ENCODE measurements around the gene SLC17A7. TPM values are rescaled to one million over a fixed set of nuclear protein-coding genes. Genes with fewer than 3 reads are reported as not detected.
A peak's percentile ranks its signal among the peaks of the same experiment; 100 is the strongest.

Gene SLC17A7
- total RNA-seq, 1 donor from 2014 or later: 0.54 TPM

GRCh38 chr19:49411681-49412326 lies 29.5 kb downstream of the SLC17A7 start:
- no peaks in the 10 kb centered on the region for H3K36me3 Mint-ChIP-seq (ENCODE audit: low read depth)
- H3K27ac Mint-ChIP-seq: peak overlapping the region; percentile 27
- H3K27me3 Mint-ChIP-seq: peaks cover 6% of the 10 kb centered on the region

DNA sequence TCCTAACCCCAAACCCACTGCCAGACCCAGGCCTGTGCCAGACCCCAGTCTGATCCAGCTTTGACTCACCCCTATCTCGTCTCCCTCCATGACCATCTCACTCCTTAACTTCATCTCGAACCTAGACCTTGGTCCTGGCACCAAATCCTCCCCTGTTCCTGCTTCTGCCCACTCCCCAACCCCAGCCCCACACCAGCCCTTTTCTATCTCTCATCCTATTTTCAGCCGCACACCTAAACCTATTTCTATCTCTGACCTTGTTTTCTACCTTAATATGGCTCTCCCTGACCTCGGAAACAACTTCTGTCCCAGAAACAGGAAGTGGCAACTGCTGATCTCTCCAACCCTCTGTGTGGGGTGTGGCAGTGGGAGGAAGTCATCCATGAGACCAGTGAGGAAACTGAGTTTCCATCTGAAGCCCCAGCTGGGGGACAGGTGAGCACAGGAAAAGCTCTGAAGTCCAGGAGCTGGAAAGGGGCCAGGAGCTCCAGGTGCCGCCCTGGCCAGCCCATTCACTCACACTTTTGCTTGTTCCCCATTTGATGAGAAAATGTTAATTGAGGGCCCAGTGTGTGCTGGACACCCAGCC lies 31.8 kb downstream of the SLC17A7 start:
- H3K27ac Mint-ChIP-seq: peak overlapping the region; percentile 85
- intact Hi-C loops (cut with micrococcal nuclease): loop anchor here (2.0 kb wide), 1 partner anchor 13 kb away; the partner anchor contains the start of gene PTH2
- H3K4me3 Mint-ChIP-seq: peak overlapping the region; percentile 54
- DNase-seq: peak; percentile 83
- peaks cover 47% of the 10 kb centered on the region for H3K4me1 Mint-ChIP-seq
- H3K27me3 Mint-ChIP-seq: no peaks in the 10 kb centered on the region
- no peaks in the 10 kb centered on the region for H3K9me3 Mint-ChIP-seq
- H3K36me3 Mint-ChIP-seq (ENCODE audit: low read depth): no peaks in the 10 kb centered on the region

More at GRCh38 chr19:49411681-49412326, 29.5 kb downstream of the SLC17A7 start:
- intact Hi-C loops (cut with micrococcal nuclease): no loop called here
- Mint-ChIP-seq H3K9me3 (no peaks in the 10 kb centered on the region), H3K4me1 (peaks cover 48% of the 10 kb centered on the region), H3K4me3 (no peak overlapping the region)
- DNase-seq: no peak

- H3K27me3 Mint-ChIP-seq: no peaks in the 10 kb centered on the region
- H3K9me3 Mint-ChIP-seq: no peaks in the 10 kb centered on the region
- H3K36me3 Mint-ChIP-seq (ENCODE audit: low read depth): no peaks in the 10 kb centered on the region
- peaks cover 47% of the 10 kb centered on the region for H3K4me1 Mint-ChIP-seq
- H3K27ac Mint-ChIP-seq: peak overlapping the region; percentile 85
- peak overlapping the region; percentile 54 for H3K4me3 Mint-ChIP-seq
- DNase-seq: no peak
- intact Hi-C loops (cut with micrococcal nuclease): loop anchor here (2.0 kb wide), 1 partner anchor 14 kb away; the partner anchor contains the start of gene PTH2
These were observed 32.4 kb downstream of the SLC17A7 start for GRCh38 chr19:49408816-49409440.

GRCh38 chr19:49407482-49408015 lies 33.8 kb downstream of the SLC17A7 start:
- no peak for DNase-seq
- H3K27ac Mint-ChIP-seq: no peak overlapping the region
- H3K4me1 Mint-ChIP-seq: peaks cover 47% of the 10 kb centered on the region
- no peaks in the 10 kb centered on the region for H3K27me3 Mint-ChIP-seq
- no peak overlapping the region for H3K4me3 Mint-ChIP-seq
- intact Hi-C loops (cut with micrococcal nuclease): loop anchor here (2.0 kb wide), 1 partner anchor 15 kb away; the partner anchor contains the start of gene PTH2
- H3K9me3 Mint-ChIP-seq: no peaks in the 10 kb centered on the region
- no peaks in the 10 kb centered on the region for H3K36me3 Mint-ChIP-seq (ENCODE audit: low read depth)

- H3K36me3 Mint-ChIP-seq (ENCODE audit: low read depth): no peaks in the 10 kb centered on the region
- H3K27ac Mint-ChIP-seq: no peak overlapping the region
- no peaks in the 10 kb centered on the region for H3K9me3 Mint-ChIP-seq
- peaks cover 44% of the 10 kb centered on the region for H3K4me1 Mint-ChIP-seq
- H3K4me3 Mint-ChIP-seq: no peak overlapping the region
- DNase-seq: no peak
- intact Hi-C loops (cut with micrococcal nuclease): no loop called here
- H3K27me3 Mint-ChIP-seq: no peaks in the 10 kb centered on the region
These were observed 34.2 kb downstream of the SLC17A7 start for GRCh38 chr19:49407079-49407478.

GRCh38 chr19:49403404-49404187 lies 37.7 kb downstream of the SLC17A7 start:
- no peak for DNase-seq
- Mint-ChIP-seq H3K4me1 (peaks cover 23% of the 10 kb centered on the region), H3K27me3 (peaks cover 3% of the 10 kb centered on the region), H3K4me3 (no peak overlapping the region), H3K36me3 (ENCODE audit: low read depth) (no peaks in the 10 kb centered on the region), H3K9me3 (no peaks in the 10 kb centered on the region), H3K27ac (no peak overlapping the region)
- intact Hi-C loops (cut with micrococcal nuclease): no loop called here

DNA sequence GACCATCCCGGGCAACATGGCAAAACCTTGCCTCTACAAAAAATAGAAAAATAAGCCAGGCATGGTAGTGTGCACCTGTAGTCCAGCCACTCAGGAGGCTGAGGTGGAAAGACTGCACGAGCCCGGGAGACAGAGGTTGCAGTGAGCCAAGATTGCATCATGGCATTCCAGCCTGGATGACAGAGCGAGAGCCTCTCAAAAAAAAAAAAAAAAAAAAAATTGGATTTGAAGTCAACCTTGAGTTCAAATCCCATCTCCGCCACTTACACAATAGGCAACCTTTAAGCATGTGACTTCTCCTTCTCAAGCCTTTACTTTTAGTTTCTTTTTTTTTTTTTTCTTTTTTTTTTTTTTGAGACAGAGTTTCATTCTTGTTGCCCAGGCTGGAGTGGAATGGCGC lies 41.3 kb downstream of the SLC17A7 start:
- Mint-ChIP-seq H3K27ac (no peak overlapping the region), H3K9me3 (no peaks in the 10 kb centered on the region), H3K4me1 (peaks cover 6% of the 10 kb centered on the region), H3K36me3 (ENCODE audit: low read depth) (no peaks in the 10 kb centered on the region), H3K27me3 (peaks cover 4% of the 10 kb centered on the region), H3K4me3 (no peak overlapping the region)
- DNase-seq: no peak
- intact Hi-C loops (cut with micrococcal nuclease): no loop called here

- peaks cover 6% of the 10 kb centered on the region for H3K4me1 Mint-ChIP-seq
- H3K27ac Mint-ChIP-seq: no peak overlapping the region
- H3K4me3 Mint-ChIP-seq: no peak overlapping the region
- intact Hi-C loops (cut with micrococcal nuclease): no loop called here
- peaks cover 4% of the 10 kb centered on the region for H3K27me3 Mint-ChIP-seq
- no peaks in the 10 kb centered on the region for H3K9me3 Mint-ChIP-seq
- no peak for DNase-seq
- no peaks in the 10 kb centered on the region for H3K36me3 Mint-ChIP-seq (ENCODE audit: low read depth)
These were observed 42.4 kb downstream of the SLC17A7 start for GRCh38 chr19:49398931-49399330.

DNA sequence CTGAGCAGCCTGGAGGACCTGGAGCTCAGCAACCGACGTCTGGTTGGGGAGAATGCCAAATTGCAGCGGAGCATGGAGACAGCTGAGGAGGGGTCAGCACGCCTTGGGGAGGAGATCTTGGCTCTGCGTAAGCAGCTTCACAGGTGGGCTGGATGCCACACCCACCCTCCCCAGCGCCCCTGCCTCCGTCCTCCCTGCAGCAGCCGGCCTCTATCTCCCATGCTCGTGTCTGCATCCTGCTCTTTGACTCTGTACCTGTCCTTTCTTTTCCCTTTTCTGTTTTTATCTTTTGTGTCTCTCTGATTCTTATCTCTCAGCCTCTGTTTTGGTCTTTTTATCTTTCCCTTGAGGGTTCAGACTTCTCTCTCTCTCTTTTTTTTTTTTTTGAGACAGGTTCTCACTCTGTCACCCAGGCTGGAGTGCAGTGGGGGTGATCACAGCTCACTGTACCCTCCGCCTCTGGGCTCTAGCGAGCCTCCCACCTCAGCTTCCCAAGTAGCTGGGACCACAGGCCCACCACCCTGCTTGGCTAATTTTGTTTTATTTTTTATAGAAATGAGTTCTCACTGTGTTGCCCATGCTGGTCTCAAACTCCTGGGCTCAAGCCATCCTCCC lies 43.2 kb downstream of the SLC17A7 start:
- no peak overlapping the region for H3K4me3 Mint-ChIP-seq
- DNase-seq: no peak
- no peaks in the 10 kb centered on the region for H3K36me3 Mint-ChIP-seq (ENCODE audit: low read depth)
- no peak overlapping the region for H3K27ac Mint-ChIP-seq
- no peaks in the 10 kb centered on the region for H3K9me3 Mint-ChIP-seq
- intact Hi-C loops (cut with micrococcal nuclease): no loop called here
- H3K27me3 Mint-ChIP-seq: peaks cover 4% of the 10 kb centered on the region
- peaks cover 6% of the 10 kb centered on the region for H3K4me1 Mint-ChIP-seq

GRCh38 chr19:49396738-49397505 lies 44.4 kb downstream of the SLC17A7 start:
- no peaks in the 10 kb centered on the region for H3K9me3 Mint-ChIP-seq
- no peak for DNase-seq
- H3K27ac Mint-ChIP-seq: no peak overlapping the region
- intact Hi-C loops (cut with micrococcal nuclease): no loop called here
- H3K36me3 Mint-ChIP-seq (ENCODE audit: low read depth): peaks cover 1% of the 10 kb centered on the region
- H3K4me3 Mint-ChIP-seq: no peak overlapping the region
- H3K4me1 Mint-ChIP-seq: peaks cover 10% of the 10 kb centered on the region
- H3K27me3 Mint-ChIP-seq: peaks cover 7% of the 10 kb centered on the region

DNA sequence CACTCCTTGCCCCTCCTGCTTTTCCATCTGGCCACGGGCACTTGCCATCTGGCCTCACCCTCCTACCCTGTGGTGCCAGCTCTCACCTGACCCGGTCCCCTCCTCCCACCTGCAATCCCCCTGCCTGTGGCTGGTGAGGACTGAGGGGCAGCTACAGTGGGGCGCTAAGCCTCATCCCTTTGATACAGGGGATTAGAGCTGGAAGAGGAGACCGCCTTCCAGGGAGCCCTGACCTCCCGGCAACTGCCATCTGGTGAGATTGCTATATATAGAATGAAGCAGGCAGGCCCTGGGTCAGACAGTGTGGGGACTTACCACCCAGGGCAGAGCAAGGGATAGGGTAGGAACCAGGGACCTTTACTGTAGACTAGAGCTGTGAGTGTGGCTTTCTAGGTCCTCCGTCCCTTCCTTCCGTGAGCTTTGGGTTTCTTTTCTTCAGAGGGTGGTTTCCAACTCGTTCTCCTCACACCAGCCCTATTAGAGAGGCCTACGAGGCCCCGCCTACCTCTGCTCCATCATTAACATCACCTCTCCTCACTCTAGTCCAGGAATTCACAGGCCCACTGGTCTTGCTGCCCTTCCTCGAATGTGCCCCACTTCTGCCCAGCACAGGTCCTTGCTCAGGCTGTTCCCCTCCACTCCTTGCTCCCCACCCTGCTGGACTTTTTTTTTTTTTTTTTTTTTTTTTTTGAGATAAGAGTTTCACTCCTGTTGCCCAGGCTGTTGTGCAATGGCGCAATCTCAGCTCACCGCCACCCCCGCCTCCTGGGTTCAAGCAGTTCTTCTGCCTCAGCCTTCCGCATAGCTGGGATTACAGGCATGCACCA lies 45.5 kb downstream of the SLC17A7 start:
- Mint-ChIP-seq H3K27me3 (peaks cover 8% of the 10 kb centered on the region), H3K9me3 (no peaks in the 10 kb centered on the region), H3K4me3 (no peak overlapping the region), H3K27ac (no peak overlapping the region), H3K4me1 (peaks cover 15% of the 10 kb centered on the region), H3K36me3 (ENCODE audit: low read depth) (peaks cover 2% of the 10 kb centered on the region)
- DNase-seq: no peak
- intact Hi-C loops (cut with micrococcal nuclease): no loop called here

- Mint-ChIP-seq H3K4me3 (no peak overlapping the region), H3K27ac (no peak overlapping the region), H3K4me1 (peaks cover 14% of the 10 kb centered on the region), H3K27me3 (peaks cover 8% of the 10 kb centered on the region), H3K36me3 (ENCODE audit: low read depth) (peaks cover 2% of the 10 kb centered on the region), H3K9me3 (no peaks in the 10 kb centered on the region)
- intact Hi-C loops (cut with micrococcal nuclease): loop anchor here (2.0 kb wide), 2 partner anchors 29 to 37 kb away; partner anchors contain the start of gene PTH2
- no peak for DNase-seq
These were observed 47.4 kb downstream of the SLC17A7 start for GRCh38 chr19:49393881-49394280.
